CD4-positive, alpha-beta memory T cell (primary cell): ENCODE measurements around the gene HIPK4. TPM values are rescaled to one million over a fixed set of nuclear protein-coding genes. Genes with fewer than 3 reads are reported as not detected.

Source experiments
- CTCF ChIA-PET: fragments of 350-600 bp; sonication (Branson Sonifier 250); formaldehyde crosslinking; loops from one replicate; lab custom pipeline; 2021; ENCODE audit warnings: inconsistent platforms; ENCODE audit not compliant: partially characterized antibody; lab: Charles Lee
- POLR2A ChIA-PET: fragments of 350-600 bp; sonication (Branson Sonifier 250); formaldehyde crosslinking; loops from one replicate; lab custom pipeline; 2021; ENCODE audit not compliant: partially characterized antibody; lab: Charles Lee
- DNase-seq, 5 donors: peaks; one replicate each; pipeline versions ENCODE4 v3.0.0 to v3.0.0-alpha.2; 2020 to 2022; ENCODE audit warnings: mixed read lengths in 1 of 5
- H3K27ac ChIP-seq: one replicate; pipeline ENCODE4 v1.7.0; 2013; ENCODE audit warnings: low read depth, low read length
- H3K27me3 ChIP-seq: 2 replicates; pipeline ENCODE4 v1.7.0; 2013; ENCODE audit warnings: mild to moderate bottlenecking, low read length, moderate library complexity; ENCODE audit not compliant: insufficient read depth
- H3K36me3 ChIP-seq: 2 replicates; pipeline ENCODE4 v1.7.0; 2013; ENCODE audit warnings: mild to moderate bottlenecking, low read length, moderate library complexity; ENCODE audit not compliant: insufficient read depth
- H3K4me1 ChIP-seq: 2 replicates; pipeline ENCODE4 v1.7.0; 2013; ENCODE audit warnings: mild to moderate bottlenecking, low read length, moderate library complexity; ENCODE audit not compliant: insufficient read depth
- H3K4me3 ChIP-seq, 2 donors: one replicate each; pipeline ENCODE4 v1.7.0; 2013; ENCODE audit warnings: low read length in 2 of 2, mild to moderate bottlenecking in 1 of 2
- H3K9me3 ChIP-seq, 2 donors: one replicate each; pipeline ENCODE4 v1.7.0; 2013; ENCODE audit warnings: low read length in 2 of 2, control low read depth in 1 of 2; ENCODE audit not compliant: control insufficient read depth in 1 of 2
- H3K27ac Mint-ChIP-seq, 7 donors: one replicate each; pipeline ENCODE4 v1.8.0; 2020 to 2021; ENCODE audit warnings: mixed read lengths in 7 of 7, mild to moderate bottlenecking in 6 of 7, inconsistent platforms in 3 of 7, moderate library complexity in 3 of 7
- H3K27me3 Mint-ChIP-seq, 2 donors: one replicate each; pipeline ENCODE4 v1.8.0; 2020 to 2021; ENCODE audit warnings: mixed read lengths in 2 of 2
- H3K36me3 Mint-ChIP-seq, 2 donors: one replicate each; pipeline ENCODE4 v1.8.0; 2020 to 2021; ENCODE audit warnings: mixed read lengths in 2 of 2, inconsistent platforms in 1 of 2, mild to moderate bottlenecking in 1 of 2
- H3K4me1 Mint-ChIP-seq, 4 donors: one replicate each; pipeline ENCODE4 v1.8.0; 2020 to 2021; ENCODE audit warnings: mixed read lengths in 4 of 4, mild to moderate bottlenecking in 1 of 4
- H3K4me3 Mint-ChIP-seq, 8 donors: one replicate each; pipeline ENCODE4 v1.8.0; 2020 to 2021; ENCODE audit warnings: mixed read lengths in 8 of 8, mild to moderate bottlenecking in 7 of 8, moderate library complexity in 6 of 8, inconsistent platforms in 3 of 8
- H3K9me3 Mint-ChIP-seq, 8 donors: one replicate each; pipeline ENCODE4 v1.8.0; 2020 to 2021; ENCODE audit warnings: mixed read lengths in 8 of 8, mild to moderate bottlenecking in 5 of 8, inconsistent platforms in 3 of 8, moderate library complexity in 1 of 8
- intact Hi-C: fragments of 100-400 bp; cut with micrococcal nuclease; formaldehyde crosslinking; loops from one replicate; pipeline ENCODE4 v1.15.1; 2023
- polyA plus RNA-seq, 2 donors: library from polyadenylated mRNA; unstranded; fragments of 300-500 nt; fragmentation: Illumina TruSeq; gene quantifications; one replicate each; pipeline ENCODE4 v1.2.3, GENCODE V29; 2021
- total RNA-seq, 2 experiments: library from RNA; stranded (reverse); gene quantifications; one replicate each; pipeline ENCODE4 v1.2.3, GENCODE V29; 2021

The HIPK4 gene
- total and polyA plus RNA-seq, 4 experiments from 2014 or later, result not detected

DNA sequence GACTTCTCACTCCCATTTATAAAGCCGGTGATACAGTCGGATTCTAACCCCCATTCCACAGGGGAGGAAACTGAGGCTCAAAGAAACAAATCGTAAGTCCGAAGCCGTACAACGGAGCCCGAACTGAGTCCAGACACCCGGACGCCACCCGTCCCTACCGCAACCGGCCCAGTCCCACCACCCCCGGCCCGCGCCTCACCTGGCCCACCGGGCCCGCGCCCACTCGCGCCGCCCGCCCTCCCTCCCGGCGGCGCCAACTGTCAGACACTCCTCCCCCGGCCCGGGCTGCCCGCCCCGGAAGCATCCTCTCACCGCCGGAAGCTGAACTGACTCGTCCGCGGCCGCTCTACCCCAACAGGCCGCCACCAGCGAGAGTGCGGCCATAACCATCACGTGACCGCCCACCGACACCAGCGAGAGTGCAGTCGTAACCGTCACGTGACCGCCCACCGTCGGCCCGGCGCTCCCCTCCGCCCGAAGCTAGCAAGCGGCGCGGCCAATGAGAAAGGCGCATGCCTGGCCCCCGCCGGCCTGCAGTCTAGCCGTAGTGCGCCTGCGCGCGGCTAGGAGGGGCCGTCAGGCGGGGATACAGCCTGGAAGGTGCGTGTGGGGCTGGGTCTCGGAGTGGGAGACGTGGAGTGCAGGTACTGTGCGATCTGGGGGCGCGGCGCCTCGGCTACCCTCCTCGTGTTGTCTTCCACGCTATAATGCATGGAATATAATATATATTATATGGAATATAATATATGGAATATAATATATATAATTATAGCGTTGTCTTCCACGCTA is 41.7 kb downstream of the HIPK4 start, which contains the start of the genes C19orf47 and PLD3:
C19orf47 (minus strand) TSS at position 273 of the 789 bp plus-strand sequence. CDS start 6,540 bp downstream, outside the sequence.
PLD3 (plus strand) TSS at position 571 of the 789 bp plus-strand sequence. CDS start 17,789 bp downstream, outside the sequence.
- peaks cover 19% of the 10 kb centered on the region for H3K4me1 ChIP-seq
- intact Hi-C loops, result loop anchor here (1.0 kb wide), 7 partner anchors 43 to 117 kb away; partner anchors contain the start of genes AKT2, BLVRB and SERTAD1
- peak; percentile 97 to 99 (median 99) for DNase-seq
- no peaks in the 10 kb centered on the region for H3K27me3 Mint-ChIP-seq
- peaks cover 27 to 44% (median 33%) of the 10 kb centered on the region in 4 donors for H3K4me1 Mint-ChIP-seq
- peaks cover 3 to 4% of the 10 kb centered on the region in 2 donors for H3K36me3 Mint-ChIP-seq
- no peaks in the 10 kb centered on the region for H3K36me3 ChIP-seq
- CTCF ChIA-PET, result interaction anchor here (0.5 to 1.8 kb wide), 4 partner anchors 72 to 208 kb away, joined by 3 to 9 read pairs (median 4); no protein-coding TSS in a partner anchor
- no peaks in the 10 kb centered on the region for H3K9me3 ChIP-seq
- peak within 1 kb of the TSS; percentile 85 to 99 (median 94) for H3K4me3 Mint-ChIP-seq
- H3K9me3 Mint-ChIP-seq, result peaks cover 0 to 2% (median 0%) of the 10 kb centered on the region in 8 donors
- peak within 1 kb of the TSS; percentile 86 to 99 (median 95) for H3K27ac Mint-ChIP-seq
- H3K4me3 ChIP-seq, result peak within 1 kb of the TSS; percentile 48 to 73
- POLR2A ChIA-PET, result interaction anchor here (0.5 to 2.5 kb wide), 19 partner anchors 12 to 912 kb away, joined by 3 to 19 read pairs (median 4); partner anchors contain the start of genes AKT2, BLVRB, RAB4B and RPS16
- no peaks in the 10 kb centered on the region for H3K27me3 ChIP-seq
- peak within 1 kb of the TSS; percentile 84 for H3K27ac ChIP-seq

DNA sequence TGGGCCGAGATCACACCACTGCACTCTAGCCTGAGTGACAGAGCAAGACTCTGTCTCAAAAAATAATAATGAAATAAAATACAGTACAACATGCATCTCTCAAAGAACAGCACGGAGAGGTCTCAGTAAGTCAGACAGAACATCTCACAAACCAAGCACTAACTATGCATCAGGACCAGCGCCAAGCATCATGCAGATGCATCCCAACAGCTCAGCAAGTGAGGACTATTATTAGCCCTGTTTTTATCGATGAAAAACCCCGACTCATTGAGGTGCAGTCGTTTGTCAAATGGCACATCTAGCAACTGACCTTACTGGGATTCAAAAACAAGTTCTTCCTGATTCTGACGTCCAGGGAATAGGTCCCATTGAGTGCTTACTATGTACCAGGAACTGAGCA is 45.6 kb downstream of the HIPK4 start:
- CTCF ChIA-PET, result no interaction called here

DNA sequence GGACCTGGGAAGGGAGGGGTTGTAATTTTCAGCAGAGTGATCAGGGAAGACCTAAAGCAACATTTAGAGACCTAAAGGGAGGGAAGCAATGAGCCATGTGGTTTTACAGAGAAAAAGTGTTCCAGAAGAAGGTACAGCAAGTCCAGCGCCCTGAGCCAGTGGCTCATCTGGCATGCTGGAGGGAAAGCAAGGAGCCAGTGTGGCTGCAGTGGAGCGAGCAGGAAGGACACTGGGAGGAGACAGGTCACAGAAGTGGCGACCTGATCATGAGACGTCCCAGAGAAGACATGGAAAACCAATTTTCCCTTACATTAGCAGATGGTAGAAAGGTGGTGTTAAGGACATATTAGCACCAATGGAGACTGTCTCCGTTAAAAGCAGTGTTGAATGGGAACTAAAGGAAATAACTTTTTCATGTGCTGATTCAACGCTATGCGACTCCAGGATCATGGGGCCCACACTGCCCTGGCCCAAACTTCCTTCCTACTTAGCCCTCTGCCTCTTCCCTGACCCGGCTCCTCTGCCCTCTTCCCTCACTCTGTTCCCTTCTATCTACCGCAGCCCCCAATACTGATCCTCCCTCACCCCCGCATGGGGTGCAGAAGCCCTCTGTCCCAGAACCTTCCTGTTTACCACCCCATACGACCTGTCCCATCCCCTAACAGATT is 47.2 kb downstream of the HIPK4 start:
- Histone ChIP-seq H3K36me3 (no peaks in the 10 kb centered on the region), H3K4me1 (peaks cover 6% of the 10 kb centered on the region), H3K9me3 (no peaks in the 10 kb centered on the region), H3K27me3 (no peaks in the 10 kb centered on the region), H3K27ac (no peak overlapping the region), H3K4me3 (no peak overlapping the region)
- CTCF ChIA-PET, result no interaction called here
- POLR2A ChIA-PET, result no interaction called here
- Mint-ChIP-seq H3K36me3 (peaks cover 15 to 20% of the 10 kb centered on the region in 2 donors), H3K4me1 (peaks cover 21 to 27% (median 26%) of the 10 kb centered on the region in 4 donors), H3K9me3 (no peaks in the 10 kb centered on the region), H3K4me3 (no peak overlapping the region), H3K27me3 (no peaks in the 10 kb centered on the region), H3K27ac (peak overlapping the region in 1 of 7 donors; percentile 63)
- no peak for DNase-seq
- intact Hi-C loops, result no loop called here

More for the DNA sequence above, 45.6 kb downstream of the HIPK4 start:
- no peak for DNase-seq
- Histone ChIP-seq H3K4me1 (peaks cover 14% of the 10 kb centered on the region), H3K4me3 (no peak overlapping the region), H3K9me3 (no peaks in the 10 kb centered on the region), H3K27me3 (no peaks in the 10 kb centered on the region), H3K27ac (no peak overlapping the region), H3K36me3 (no peaks in the 10 kb centered on the region)
- Mint-ChIP-seq H3K36me3 (peaks cover 7 to 13% of the 10 kb centered on the region in 2 donors), H3K27me3 (no peaks in the 10 kb centered on the region), H3K4me1 (peaks cover 30 to 39% (median 33%) of the 10 kb centered on the region in 4 donors), H3K27ac (peak overlapping the region in 2 of 7 donors; percentile 15 to 41), H3K4me3 (no peak overlapping the region), H3K9me3 (peaks cover 0 to 2% (median 0%) of the 10 kb centered on the region in 8 donors)
- intact Hi-C loops, result no loop called here
- POLR2A ChIA-PET, result no interaction called here

DNA sequence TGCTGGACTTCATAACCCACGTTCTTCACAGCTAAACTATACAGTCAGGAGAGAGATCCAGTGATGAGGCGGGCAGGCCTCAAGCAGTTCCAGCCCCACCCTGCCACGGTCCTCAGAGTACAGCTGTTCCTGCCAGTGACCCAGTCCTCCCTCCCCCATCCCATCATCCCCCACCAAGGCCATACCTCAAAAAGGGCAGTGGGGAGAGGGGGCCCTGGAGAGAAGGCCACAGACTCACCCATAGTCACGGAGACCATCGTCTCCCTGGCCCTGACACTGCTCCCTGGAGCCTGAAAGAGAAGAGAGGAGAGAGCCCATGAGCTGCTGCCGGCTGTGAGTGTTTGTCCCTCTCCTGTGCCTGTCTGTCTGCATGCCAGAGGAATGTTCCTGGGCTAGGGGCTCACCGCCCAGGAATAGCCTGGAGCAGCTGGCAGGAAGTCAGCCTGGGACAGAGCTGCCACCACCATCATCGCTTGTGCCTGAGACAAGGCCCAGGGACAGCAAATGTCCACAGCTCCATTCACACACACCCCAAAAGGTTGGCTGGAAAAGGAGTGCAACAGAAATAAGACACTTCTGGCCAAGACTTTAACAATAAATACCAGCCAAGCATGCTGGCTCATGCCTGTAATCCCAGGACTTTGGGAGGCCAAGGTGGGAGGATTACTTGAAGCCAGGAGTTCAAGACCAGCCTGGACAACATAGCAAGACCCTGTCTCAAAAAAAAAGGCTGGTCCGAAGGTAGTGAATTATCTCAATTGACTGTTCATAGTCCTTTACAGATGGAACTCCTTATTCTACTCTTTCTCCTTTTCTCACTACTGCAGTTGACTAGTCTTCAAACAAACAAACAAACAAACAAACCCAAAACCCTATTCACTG is 48.1 kb downstream of the HIPK4 start:
- Histone ChIP-seq H3K36me3 (no peaks in the 10 kb centered on the region), H3K9me3 (no peaks in the 10 kb centered on the region), H3K27me3 (no peaks in the 10 kb centered on the region), H3K4me3 (no peak overlapping the region), H3K27ac (no peak overlapping the region), H3K4me1 (no peaks in the 10 kb centered on the region)
- ChIA-PET CTCF (no interaction called here), POLR2A (no interaction called here)
- Mint-ChIP-seq H3K4me3 (no peak overlapping the region), H3K9me3 (no peaks in the 10 kb centered on the region), H3K4me1 (peaks cover 12 to 23% (median 20%) of the 10 kb centered on the region in 4 donors), H3K27me3 (no peaks in the 10 kb centered on the region), H3K27ac (peak overlapping the region in 3 of 7 donors; percentile 63 to 90 (median 65)), H3K36me3 (peaks cover 15 to 26% of the 10 kb centered on the region in 2 donors)
- no peak for DNase-seq
- intact Hi-C loops, result no loop called here

GRCh38 chr19:40339018-40339728 is 50.8 kb downstream of the HIPK4 start:
- H3K4me1 ChIP-seq, result no peaks in the 10 kb centered on the region
- H3K27ac ChIP-seq, result no peak overlapping the region
- H3K27me3 Mint-ChIP-seq, result no peaks in the 10 kb centered on the region
- peak overlapping the region in 3 of 7 donors; percentile 4 to 70 (median 35) for H3K27ac Mint-ChIP-seq
- H3K4me1 Mint-ChIP-seq, result peaks cover 4 to 17% (median 12%) of the 10 kb centered on the region in 4 donors
- POLR2A ChIA-PET, result no interaction called here
- intact Hi-C loops, result no loop called here
- CTCF ChIA-PET, result no interaction called here
- no peak for DNase-seq
- H3K4me3 Mint-ChIP-seq, result no peak overlapping the region
- H3K9me3 Mint-ChIP-seq, result no peaks in the 10 kb centered on the region
- H3K36me3 ChIP-seq, result peaks cover 12% of the 10 kb centered on the region
- H3K27me3 ChIP-seq, result no peaks in the 10 kb centered on the region
- H3K9me3 ChIP-seq, result no peaks in the 10 kb centered on the region
- H3K4me3 ChIP-seq, result no peak overlapping the region
- peaks cover 20 to 42% of the 10 kb centered on the region in 2 donors for H3K36me3 Mint-ChIP-seq

DNA sequence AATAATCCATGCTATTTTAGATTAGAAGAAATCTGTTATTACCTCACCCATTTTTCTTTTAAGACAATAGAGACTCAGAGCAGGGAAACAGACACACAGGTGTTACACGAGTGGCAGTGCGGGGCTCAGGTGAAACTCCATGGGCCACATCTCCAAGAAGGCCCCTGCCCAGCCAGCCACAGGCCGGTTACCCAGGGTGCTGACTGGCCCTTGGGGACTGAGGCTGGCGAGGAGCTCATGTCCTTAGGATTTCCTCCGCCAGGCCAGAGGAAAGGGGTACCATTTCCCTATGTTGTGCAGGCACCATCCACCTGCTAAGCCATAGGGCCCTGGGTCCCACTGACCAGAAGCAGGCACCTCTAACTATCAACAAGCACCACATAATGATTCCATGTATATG is 52.4 kb downstream of the HIPK4 start:
- Histone ChIP-seq H3K4me1 (no peaks in the 10 kb centered on the region), H3K27me3 (no peaks in the 10 kb centered on the region), H3K4me3 (no peak overlapping the region), H3K9me3 (no peaks in the 10 kb centered on the region), H3K36me3 (peaks cover 19% of the 10 kb centered on the region), H3K27ac (no peak overlapping the region)
- H3K4me1 Mint-ChIP-seq, result peaks cover 4 to 13% (median 10%) of the 10 kb centered on the region in 4 donors
- no peaks in the 10 kb centered on the region for H3K9me3 Mint-ChIP-seq
- intact Hi-C loops, result no loop called here
- H3K36me3 Mint-ChIP-seq, result peaks cover 26 to 51% of the 10 kb centered on the region in 2 donors
- H3K4me3 Mint-ChIP-seq, result no peak overlapping the region
- ChIA-PET POLR2A (no interaction called here), CTCF (no interaction called here)
- DNase-seq, result no peak
- no peaks in the 10 kb centered on the region for H3K27me3 Mint-ChIP-seq
- no peak overlapping the region for H3K27ac Mint-ChIP-seq
